ENCODE data around the gene SELE. TPM values are rescaled to one million over a fixed set of nuclear protein-coding genes. Genes with fewer than 3 reads are reported as not detected.

Gene SELE
- total RNA-seq, 1 donor: not detected

- no peak overlapping the region for H3K4me3 ChIP-seq (ENCODE audit: low read depth, low read length)
- DNase-seq (ENCODE audit: low read depth): no peak
- TF ChIP-seq CTCF (IDR thresholded peaks at IDR 0.05; ENCODE audit: insufficient read depth, low read depth, low read length): no peak
Measured at GRCh38 chr1:169698976-169699375, 34.9 kb downstream of the SELE start.

GRCh38 chr1:169697755-169698154, 36.1 kb downstream of the SELE start:
- no peak overlapping the region for H3K4me3 ChIP-seq (ENCODE audit: low read depth, low read length)
- TF ChIP-seq CTCF (IDR thresholded peaks at IDR 0.05; ENCODE audit: insufficient read depth, low read depth, low read length): no peak

GRCh38 chr1:169696273-169697100, 37.4 kb downstream of the SELE start:
- DNase-seq (ENCODE audit: low read depth): no peak
- no peak for TF ChIP-seq CTCF (IDR thresholded peaks at IDR 0.05; ENCODE audit: insufficient read depth, low read depth, low read length)
- no peak overlapping the region for H3K4me3 ChIP-seq (ENCODE audit: low read depth, low read length)

More at GRCh38 chr1:169697755-169698154, 36.1 kb downstream of the SELE start:
- DNase-seq (ENCODE audit: low read depth): no peak

- DNase-seq (ENCODE audit: low read depth): no peak
- no peak overlapping the region for H3K4me3 ChIP-seq (ENCODE audit: low read depth, low read length)
- no peak for TF ChIP-seq CTCF (IDR thresholded peaks at IDR 0.05; ENCODE audit: insufficient read depth, low read depth, low read length)
Measured at GRCh38 chr1:169694304-169695075, 39.4 kb downstream of the SELE start.

- no peak for TF ChIP-seq CTCF (IDR thresholded peaks at IDR 0.05; ENCODE audit: insufficient read depth, low read depth, low read length)
- DNase-seq (ENCODE audit: low read depth): no peak
- H3K4me3 ChIP-seq (ENCODE audit: low read depth, low read length): no peak overlapping the region
Measured at GRCh38 chr1:169692756-169693460, 41.0 kb downstream of the SELE start.

GRCh38 chr1:169690489-169690888, 43.4 kb downstream of the SELE start:
- no peak overlapping the region for H3K4me3 ChIP-seq (ENCODE audit: low read depth, low read length)
- no peak for TF ChIP-seq CTCF (IDR thresholded peaks at IDR 0.05; ENCODE audit: insufficient read depth, low read depth, low read length)
- no peak for DNase-seq (ENCODE audit: low read depth)
